ENCODE measurements around the gene GCNT1.

The GCNT1 gene

GRCh38 chr9:76419782-76420380 is 39.1 kb upstream of the GCNT1 start:
- Histone ChIP-seq H3K27me3 (ENCODE audit: control insufficient read depth, low read length) (no peaks in the 10 kb centered on the region), H3F3A (ENCODE audit: control insufficient read depth, insufficient read depth) (no peaks in the 10 kb centered on the region), H3K36me3 (ENCODE audit: control insufficient read depth, low read length) (no peaks in the 10 kb centered on the region), H3K4me2 (ENCODE audit: low read length) (no peak overlapping the region), H3K4me3 (ENCODE audit: low read length) (no peak overlapping the region), H3K79me2 (ENCODE audit: control insufficient read depth, low read length) (no peaks in the 10 kb centered on the region), H3K9me3 (ENCODE audit: control insufficient read depth, insufficient read depth, low read length) (no peaks in the 10 kb centered on the region), H4K20me1 (ENCODE audit: control insufficient read depth, insufficient read depth, low read depth, low read length) (no peaks in the 10 kb centered on the region), H3K9me2 (replicated peaks; ENCODE audit: control insufficient read depth, low read length) (no peaks in the 10 kb centered on the region), H3K27ac (ENCODE audit: low read depth, low read length) (no peak overlapping the region), H3K4me1 (ENCODE audit: control insufficient read depth, low read length) (no peaks in the 10 kb centered on the region)
- TF ChIP-seq EZH2phosphoT487 (IDR thresholded peaks at IDR 0.05; ENCODE audit: borderline replicate concordance, low read length) (no peak), CTCF (IDR thresholded peaks at IDR 0.05; ENCODE audit: low read depth, low read length, poor library complexity, severe bottlenecking) (peak; percentile 77)

DNA sequence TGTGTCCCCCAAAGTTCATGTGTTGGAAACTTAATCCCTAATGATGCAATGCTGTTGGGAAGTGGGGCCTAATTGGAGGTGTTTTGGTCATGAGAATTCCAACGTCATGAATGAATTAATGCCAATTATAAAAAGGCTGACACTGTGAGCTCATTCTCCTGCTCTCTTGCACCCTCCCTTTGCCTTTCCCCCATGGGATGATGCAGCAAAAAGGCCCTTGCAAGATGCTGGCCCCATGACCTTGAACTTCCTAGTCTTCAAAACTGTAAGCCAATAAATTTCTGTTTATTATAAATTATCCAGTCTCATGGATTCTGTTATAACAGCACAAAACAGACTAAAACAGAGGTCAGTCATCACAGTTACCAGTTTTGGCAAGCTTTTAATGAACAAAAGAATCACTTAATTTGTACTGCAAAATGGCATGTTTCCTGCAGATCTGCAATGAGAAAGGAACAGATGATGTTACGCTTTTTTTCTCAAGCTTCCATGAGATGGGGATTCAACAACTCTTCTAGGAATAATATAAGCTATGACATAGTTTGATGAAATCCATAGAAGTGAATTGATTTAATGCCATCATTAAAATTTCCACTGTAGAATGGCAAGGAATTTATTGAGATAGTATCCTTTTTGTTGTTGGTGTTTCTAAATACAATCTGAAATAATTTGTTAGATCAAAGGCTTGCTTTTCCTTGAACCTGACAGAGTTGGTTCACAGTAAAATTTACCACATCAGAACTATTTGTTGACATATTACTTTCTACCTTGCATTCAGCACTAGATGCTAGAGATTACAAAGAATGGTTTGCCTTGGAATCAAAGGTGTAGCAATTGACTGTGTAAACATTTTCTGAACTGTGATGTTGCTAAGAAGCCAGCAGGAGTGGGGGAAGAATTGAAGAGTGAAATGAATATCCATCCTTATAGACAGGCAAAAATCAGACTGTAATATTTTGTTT is 35.5 kb upstream of the GCNT1 start:
- Histone ChIP-seq H3K4me2 (ENCODE audit: low read length) (no peak overlapping the region), H4K20me1 (ENCODE audit: control insufficient read depth, insufficient read depth, low read depth, low read length) (no peaks in the 10 kb centered on the region), H3F3A (ENCODE audit: control insufficient read depth, insufficient read depth) (no peaks in the 10 kb centered on the region), H3K4me1 (ENCODE audit: control insufficient read depth, low read length) (no peaks in the 10 kb centered on the region), H3K79me2 (ENCODE audit: control insufficient read depth, low read length) (no peaks in the 10 kb centered on the region), H3K27ac (ENCODE audit: low read depth, low read length) (no peak overlapping the region), H3K9me3 (ENCODE audit: control insufficient read depth, insufficient read depth, low read length) (no peaks in the 10 kb centered on the region), H3K4me3 (ENCODE audit: low read length) (no peak overlapping the region), H3K36me3 (ENCODE audit: control insufficient read depth, low read length) (no peaks in the 10 kb centered on the region), H3K9me2 (replicated peaks; ENCODE audit: control insufficient read depth, low read length) (no peaks in the 10 kb centered on the region), H3K27me3 (ENCODE audit: control insufficient read depth, low read length) (no peaks in the 10 kb centered on the region)
- no peak for TF ChIP-seq CTCF (IDR thresholded peaks at IDR 0.05; ENCODE audit: low read depth, low read length, poor library complexity, severe bottlenecking)
- TF ChIP-seq EZH2phosphoT487 (IDR thresholded peaks at IDR 0.05; ENCODE audit: borderline replicate concordance, low read length) = no peak

- Histone ChIP-seq H4K20me1 (ENCODE audit: control insufficient read depth, insufficient read depth, low read depth, low read length) (no peaks in the 10 kb centered on the region), H3K79me2 (ENCODE audit: control insufficient read depth, low read length) (no peaks in the 10 kb centered on the region), H3K27ac (ENCODE audit: low read depth, low read length) (no peak overlapping the region), H3K27me3 (ENCODE audit: control insufficient read depth, low read length) (no peaks in the 10 kb centered on the region), H3K9me3 (ENCODE audit: control insufficient read depth, insufficient read depth, low read length) (no peaks in the 10 kb centered on the region), H3K4me1 (ENCODE audit: control insufficient read depth, low read length) (no peaks in the 10 kb centered on the region), H3F3A (ENCODE audit: control insufficient read depth, insufficient read depth) (no peaks in the 10 kb centered on the region), H3K4me3 (ENCODE audit: low read length) (no peak overlapping the region), H3K9me2 (replicated peaks; ENCODE audit: control insufficient read depth, low read length) (no peaks in the 10 kb centered on the region), H3K36me3 (ENCODE audit: control insufficient read depth, low read length) (no peaks in the 10 kb centered on the region), H3K4me2 (ENCODE audit: low read length) (no peak overlapping the region)
- TF ChIP-seq EZH2phosphoT487 (IDR thresholded peaks at IDR 0.05; ENCODE audit: borderline replicate concordance, low read length) (no peak), CTCF (IDR thresholded peaks at IDR 0.05; ENCODE audit: low read depth, low read length, poor library complexity, severe bottlenecking) (no peak)
Measured at GRCh38 chr9:76424491-76424890, 34.5 kb upstream of the GCNT1 start.

Data from DOHH2 (cell line).